HG02970 (cell line): Measurements from ENCODE around the gene DPYD.
"Not testable (repeated sequence)": the region's sequence is repeated elsewhere in the genome, so short reads cannot be mapped to it uniquely, and the experiment has no call there.

Experiments used
- ATAC-seq: cut with Tn5 transposase; IDR thresholded peaks from one replicate; pipeline ENCODE4 v1.9.1; 2021; ENCODE audit warnings: mild to moderate bottlenecking, moderate library complexity, moderate number of reproducible peaks; ENCODE audit not compliant: unreplicated experiment, low FRiP score

The DPYD gene

GRCh38 chr1:97258597-97258996, 662.2 kb downstream of the DPYD start:
- ATAC-seq, result no peak

GRCh38 chr1:97254731-97255463, 665.9 kb downstream of the DPYD start:
- no peak for ATAC-seq

GRCh38 chr1:97252925-97253324, 667.9 kb downstream of the DPYD start:
- ATAC-seq, result no peak

- ATAC-seq, result no peak
Measured at GRCh38 chr1:97252076-97252475, 668.8 kb downstream of the DPYD start.

- ATAC-seq, result no peak
Measured at GRCh38 chr1:97247196-97247595, 673.6 kb downstream of the DPYD start.

GRCh38 chr1:97245682-97246081, 675.2 kb downstream of the DPYD start:
- no peak for ATAC-seq

- no peak for ATAC-seq
Measured at GRCh38 chr1:97245026-97245425, 675.8 kb downstream of the DPYD start.

GRCh38 chr1:97243973-97244560, 676.8 kb downstream of the DPYD start:
- no peak for ATAC-seq

- ATAC-seq, result no peak
Measured at GRCh38 chr1:97238816-97239215, 682.0 kb downstream of the DPYD start.

GRCh38 chr1:97231354-97231753, 689.5 kb downstream of the DPYD start:
- not testable (repeated sequence) for ATAC-seq

- ATAC-seq, result no peak
Measured at GRCh38 chr1:97212671-97213070, 708.2 kb downstream of the DPYD start.

- no peak for ATAC-seq
Measured at GRCh38 chr1:97210307-97210706, 710.5 kb downstream of the DPYD start.

GRCh38 chr1:97209381-97209957, 711.4 kb downstream of the DPYD start:
- ATAC-seq, result no peak

GRCh38 chr1:97207868-97208267, 713.0 kb downstream of the DPYD start:
- no peak for ATAC-seq

- no peak for ATAC-seq
Measured at GRCh38 chr1:97204468-97204867, 716.4 kb downstream of the DPYD start.

GRCh38 chr1:97202481-97203380, 718.1 kb downstream of the DPYD start:
- ATAC-seq, result no peak

- no peak for ATAC-seq
Measured at GRCh38 chr1:97201641-97202040, 719.2 kb downstream of the DPYD start.

GRCh38 chr1:97200595-97200994, 720.2 kb downstream of the DPYD start:
- ATAC-seq, result no peak

- no peak for ATAC-seq
Measured at GRCh38 chr1:97196825-97197516, 723.9 kb downstream of the DPYD start.

GRCh38 chr1:97192872-97193572, 727.8 kb downstream of the DPYD start:
- no peak for ATAC-seq
